NOMO-1 treated with dmso at 0.1 percent for 144 hours (cell line): ENCODE measurements around the gene RIC3.

Source experiments
- DNase-seq: peaks from one replicate; lab custom pipeline; 2025; ENCODE audit not compliant: unreplicated experiment; lab: John Stamatoyannopoulos, UW

RIC3 gene

DNA sequence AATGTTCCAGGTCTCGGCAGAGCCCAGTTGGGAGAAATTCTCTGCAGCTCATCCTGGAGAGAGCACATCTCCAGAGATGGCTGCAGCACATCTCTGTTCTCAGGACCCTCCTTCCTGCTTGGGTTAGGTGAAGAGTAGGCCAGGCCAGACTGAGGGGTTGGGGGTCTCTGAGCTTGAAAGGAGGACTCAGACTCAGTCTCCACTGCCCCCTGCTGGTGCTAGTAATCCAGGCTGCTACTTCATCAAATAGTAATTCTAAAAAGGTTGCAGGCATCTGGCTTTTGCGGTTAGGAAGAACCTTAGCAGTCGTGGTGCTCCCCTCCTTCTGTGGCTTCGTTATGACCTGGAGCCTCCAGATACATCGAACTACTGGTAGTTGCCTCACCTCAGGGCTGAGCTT is 78.1 kb downstream of the RIC3 start:
- no peak for DNase-seq

DNA sequence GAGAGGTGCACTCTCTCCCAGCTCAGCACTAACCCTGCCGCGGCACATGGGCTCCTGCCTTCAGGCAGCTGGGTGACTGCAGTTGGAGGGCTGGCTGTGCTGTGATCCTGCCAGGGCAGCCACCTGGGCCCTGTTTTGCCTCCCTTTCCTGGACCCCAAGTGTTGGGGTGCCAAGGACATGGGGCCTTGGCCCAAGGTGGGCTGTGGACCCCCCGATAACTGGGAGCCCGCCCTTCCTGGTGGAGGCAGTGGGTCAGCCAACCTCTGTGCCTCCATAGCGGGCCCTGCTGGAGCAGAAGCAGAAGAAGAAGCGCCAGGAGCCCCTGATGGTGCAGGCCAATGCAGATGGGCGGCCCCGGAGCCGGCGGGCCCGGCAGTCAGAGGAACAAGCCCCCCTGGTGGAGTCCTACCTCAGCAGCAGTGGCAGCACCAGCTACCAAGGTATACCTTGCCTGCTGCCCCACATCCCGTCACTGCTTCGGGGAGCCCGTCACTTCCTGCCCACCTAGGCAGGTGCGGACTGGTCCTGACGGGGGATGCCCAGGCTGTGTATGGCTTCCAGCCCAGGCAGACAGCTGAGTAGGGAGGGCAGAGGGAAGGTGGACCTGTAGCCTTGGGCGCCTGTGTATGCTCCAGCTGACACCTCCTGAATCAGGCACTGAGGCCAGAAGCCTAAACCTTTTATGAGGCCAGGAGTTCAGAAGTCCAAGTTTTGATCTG is 78.9 kb downstream of the RIC3 start:
- DNase-seq, result no peak

DNA sequence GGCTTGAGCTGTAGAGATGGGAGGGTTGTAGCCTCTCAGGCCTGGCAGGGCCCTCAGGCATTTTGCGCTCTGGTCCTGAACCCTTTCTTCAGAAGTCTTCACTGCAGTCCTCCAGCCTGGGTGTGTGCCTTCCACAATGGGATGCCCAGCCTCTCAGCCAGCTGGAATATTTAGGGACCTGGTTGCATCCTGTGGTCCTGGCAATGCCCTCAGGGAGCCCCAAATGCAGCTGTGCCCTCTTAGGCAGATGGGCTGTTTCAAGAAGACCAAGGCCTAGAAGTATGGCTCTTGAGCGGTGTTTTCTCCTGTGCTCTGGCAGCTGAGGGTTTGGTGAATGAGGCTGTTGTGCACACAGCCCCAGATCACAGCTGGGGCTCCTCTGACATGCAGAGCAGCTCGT is 81.1 kb downstream of the RIC3 start:
- DNase-seq, result no peak

- DNase-seq, result no peak
Observed at GRCh38 chr11:8087185-8087584, 81.6 kb downstream of the RIC3 start.

- DNase-seq, result no peak
Observed at GRCh38 chr11:8086571-8086970, 82.3 kb downstream of the RIC3 start.

- DNase-seq, result no peak
Observed at GRCh38 chr11:8086001-8086479, 82.8 kb downstream of the RIC3 start.

- no peak for DNase-seq
Observed at GRCh38 chr11:8085011-8085645, 83.7 kb downstream of the RIC3 start.

DNA sequence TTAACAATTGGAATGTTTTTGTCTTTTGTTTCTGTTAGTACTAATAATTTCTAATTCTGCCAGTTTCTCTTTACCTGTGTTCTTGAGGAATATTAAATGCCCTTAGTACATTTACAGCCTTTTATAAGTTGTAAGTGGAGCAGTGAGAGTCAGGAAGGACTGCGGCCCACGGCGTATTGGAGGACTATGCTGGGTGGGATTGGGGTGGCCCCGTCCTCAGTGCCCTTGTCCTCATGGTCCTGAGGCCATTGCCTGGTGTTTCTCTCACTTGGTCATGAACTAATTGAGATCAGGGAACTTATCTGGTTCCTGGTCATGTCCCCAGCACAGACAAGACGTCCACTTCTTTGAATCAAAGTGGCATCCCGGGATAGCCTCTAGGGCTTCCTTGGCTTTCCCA is 84.5 kb downstream of the RIC3 start:
- DNase-seq, result no peak

- no peak for DNase-seq
Observed at GRCh38 chr11:8083871-8084281, 84.9 kb downstream of the RIC3 start.

DNA sequence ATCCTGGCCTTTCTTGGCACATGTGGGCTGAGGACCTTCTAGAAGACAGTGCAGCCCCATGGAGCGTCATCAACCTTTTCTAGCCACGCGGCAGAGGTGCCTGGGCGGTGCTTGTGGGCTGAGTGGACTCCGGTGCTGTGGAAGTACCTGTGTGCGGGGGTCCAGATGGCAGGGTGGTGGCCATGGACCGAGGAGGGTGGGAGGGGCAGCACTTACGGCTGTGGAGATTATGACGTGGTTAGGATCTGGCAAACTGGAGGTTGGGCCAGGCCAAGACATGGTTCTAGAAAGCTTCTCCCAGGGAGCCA is 85.8 kb downstream of the RIC3 start:
- DNase-seq, result no peak

- no peak for DNase-seq
Observed at GRCh38 chr11:8082391-8083087, 86.3 kb downstream of the RIC3 start.

GRCh38 chr11:8081591-8082250 is 87.1 kb downstream of the RIC3 start:
- no peak for DNase-seq

GRCh38 chr11:8080674-8081590 is 87.9 kb downstream of the RIC3 start, which contains the start of gene TUB:
Gene TUB, plus strand, starts transcription at chr11:8081211. Its CDS starts 300 bp downstream, at chr11:8081511.
- no peak for DNase-seq

- DNase-seq, result no peak
Observed at GRCh38 chr11:8080069-8080670, 88.7 kb downstream of the RIC3 start.

GRCh38 chr11:8079111-8079675 is 89.6 kb downstream of the RIC3 start:
- no peak for DNase-seq

GRCh38 chr11:8075119-8075726 is 93.6 kb downstream of the RIC3 start:
- no peak for DNase-seq

GRCh38 chr11:8071616-8072581 is 96.9 kb downstream of the RIC3 start:
- no peak for DNase-seq

- no peak for DNase-seq
Observed at GRCh38 chr11:8070417-8071115, 98.3 kb downstream of the RIC3 start.
